Measurements from ENCODE around the gene COL6A1. TPM values are rescaled to one million over a fixed set of nuclear protein-coding genes. Genes with fewer than 3 reads are reported as not detected.

The COL6A1 gene
- total RNA-seq, 1 experiment from 2014 or later: 87.5 TPM

DNA sequence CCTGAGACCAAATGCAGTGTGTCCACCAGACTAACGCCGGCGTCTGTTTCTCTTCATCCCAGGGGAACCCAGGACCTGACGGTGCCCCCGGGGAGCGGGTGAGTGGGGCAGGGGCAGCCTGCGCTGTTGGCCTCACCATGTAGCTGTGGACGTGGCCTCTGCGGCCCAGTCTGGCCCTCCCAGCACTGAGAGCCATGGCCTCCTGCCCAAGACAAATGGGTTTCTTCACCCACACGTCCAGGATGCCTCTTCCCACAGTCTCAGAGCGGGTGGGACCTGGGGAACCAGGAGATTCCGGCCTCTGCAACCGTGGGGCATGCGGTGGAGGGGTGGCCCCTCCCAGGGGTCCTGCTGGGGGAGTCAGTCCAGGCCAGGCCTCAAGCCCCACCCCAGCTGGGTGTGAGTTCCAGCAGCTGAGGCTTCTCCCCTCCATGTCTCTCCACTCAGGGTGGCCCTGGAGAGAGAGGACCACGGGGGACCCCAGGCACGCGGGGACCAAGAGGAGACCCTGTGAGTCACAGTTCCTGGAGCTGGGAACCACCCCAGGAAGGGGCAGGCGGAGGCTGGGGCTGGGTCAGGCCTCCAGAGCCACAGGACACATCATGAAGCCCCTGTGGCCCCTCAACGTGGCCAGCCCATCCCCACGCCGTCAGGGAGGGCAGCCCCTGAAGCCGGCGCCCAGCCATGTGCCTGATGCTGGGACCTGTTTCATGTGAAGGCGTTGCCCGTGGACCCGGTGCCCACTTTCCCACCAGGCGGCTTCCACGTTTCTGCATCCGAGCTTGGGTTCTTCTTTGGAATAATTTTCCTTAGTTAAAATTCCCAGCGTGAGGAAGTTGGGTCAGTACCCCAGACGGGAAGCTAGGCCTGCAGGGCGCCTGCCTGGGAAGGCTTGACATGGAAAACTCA, 11.0 kb downstream of the COL6A1 start:
- ChIA-PET CTCF (no interaction called here), POLR2A (interaction anchor here (0.8 kb wide), 1 partner anchor 11 kb away, joined by 4 read pairs; the partner anchor contains the start of gene COL6A1), RAD21 (ENCODE audit: low non-redundant PET in 1 of 2, low total read pairs in 2 of 2, uncharacterized antibody in 2 of 2, unreplicated experiment in 2 of 2) (no interaction called here)
- H3K4me2 ChIP-seq (ENCODE audit: low read length): no peak overlapping the region
- no peaks in the 10 kb centered on the region for H3K9me2 ChIP-seq (ENCODE audit: insufficient read depth)
- H3K79me2 ChIP-seq (ENCODE audit: insufficient read depth, low read length): no peaks in the 10 kb centered on the region
- peaks cover 0 to 4% of the 10 kb centered on the region in 2 experiments; a peak in 2 of 4 replicates for H3K36me3 ChIP-seq (ENCODE audit: control insufficient read depth in 1 of 2, insufficient read depth in 2 of 2, low read length in 2 of 2)
- TF ChIP-seq, protein P1, sequence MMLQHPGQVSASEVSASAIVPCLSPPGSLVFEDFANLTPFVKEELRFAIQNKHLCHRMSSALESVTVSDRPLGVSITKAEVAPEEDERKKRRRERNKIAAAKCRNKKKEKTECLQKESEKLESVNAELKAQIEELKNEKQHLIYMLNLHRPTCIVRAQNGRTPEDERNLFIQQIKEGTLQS (IDR thresholded peaks at IDR 0.05): no peak
- TF ChIP-seq EGR1 (IDR thresholded peaks at IDR 0.05; ENCODE audit: low read depth) (no peak), YY1 (IDR thresholded peaks at IDR 0.05; ENCODE audit: extremely low read depth, insufficient replicate concordance, low read depth, low read length) (no peak), EZH2phosphoT487 (IDR thresholded peaks at IDR 0.05; ENCODE audit: borderline replicate concordance) (no peak), FOSL1 (IDR thresholded peaks at IDR 0.05; ENCODE audit: low read depth) (no peak), SIN3A (IDR thresholded peaks at IDR 0.05; ENCODE audit: low read depth) (no peak), CBX3 (IDR thresholded peaks at IDR 0.05; ENCODE audit: low read depth) (no peak), CEBPB (IDR thresholded peaks at IDR 0.05; ENCODE audit: low read depth) (no peak), SRF (IDR thresholded peaks at IDR 0.05; ENCODE audit: low read depth) (no peak), SP1 (IDR thresholded peaks at IDR 0.05; ENCODE audit: low read depth) (no peak), ZFX (IDR thresholded peaks at IDR 0.05) (no peak), POLR2AphosphoS5 (IDR thresholded peaks at IDR 0.05; ENCODE audit: low read depth, low read length) (no peak), ELF1 (IDR thresholded peaks at IDR 0.05; ENCODE audit: borderline replicate concordance, low read depth) (no peak)
- TF ChIP-seq, protein P2, sequence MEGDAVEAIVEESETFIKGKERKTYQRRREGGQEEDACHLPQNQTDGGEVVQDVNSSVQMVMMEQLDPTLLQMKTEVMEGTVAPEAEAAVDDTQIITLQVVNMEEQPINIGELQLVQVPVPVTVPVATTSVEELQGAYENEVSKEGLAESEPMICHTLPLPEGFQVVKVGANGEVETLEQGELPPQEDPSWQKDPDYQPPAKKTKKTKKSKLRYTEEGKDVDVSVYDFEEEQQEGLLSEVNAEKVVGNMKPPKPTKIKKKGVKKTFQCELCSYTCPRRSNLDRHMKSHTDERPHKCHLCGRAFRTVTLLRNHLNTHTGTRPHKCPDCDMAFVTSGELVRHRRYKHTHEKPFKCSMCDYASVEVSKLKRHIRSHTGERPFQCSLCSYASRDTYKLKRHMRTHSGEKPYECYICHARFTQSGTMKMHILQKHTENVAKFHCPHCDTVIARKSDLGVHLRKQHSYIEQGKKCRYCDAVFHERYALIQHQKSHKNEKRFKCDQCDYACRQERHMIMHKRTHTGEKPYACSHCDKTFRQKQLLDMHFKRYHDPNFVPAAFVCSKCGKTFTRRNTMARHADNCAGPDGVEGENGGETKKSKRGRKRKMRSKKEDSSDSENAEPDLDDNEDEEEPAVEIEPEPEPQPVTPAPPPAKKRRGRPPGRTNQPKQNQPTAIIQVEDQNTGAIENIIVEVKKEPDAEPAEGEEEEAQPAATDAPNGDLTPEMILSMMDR (IDR thresholded peaks at IDR 0.05 in 2 of 3, conservative IDR thresholded peaks at IDR 0.05 in 1 of 3; ENCODE audit: borderline replicate concordance in 1 of 3, insufficient read depth in 1 of 3, low read depth in 2 of 3, low read length in 2 of 3): no peak
- TF ChIP-seq, protein P3, sequence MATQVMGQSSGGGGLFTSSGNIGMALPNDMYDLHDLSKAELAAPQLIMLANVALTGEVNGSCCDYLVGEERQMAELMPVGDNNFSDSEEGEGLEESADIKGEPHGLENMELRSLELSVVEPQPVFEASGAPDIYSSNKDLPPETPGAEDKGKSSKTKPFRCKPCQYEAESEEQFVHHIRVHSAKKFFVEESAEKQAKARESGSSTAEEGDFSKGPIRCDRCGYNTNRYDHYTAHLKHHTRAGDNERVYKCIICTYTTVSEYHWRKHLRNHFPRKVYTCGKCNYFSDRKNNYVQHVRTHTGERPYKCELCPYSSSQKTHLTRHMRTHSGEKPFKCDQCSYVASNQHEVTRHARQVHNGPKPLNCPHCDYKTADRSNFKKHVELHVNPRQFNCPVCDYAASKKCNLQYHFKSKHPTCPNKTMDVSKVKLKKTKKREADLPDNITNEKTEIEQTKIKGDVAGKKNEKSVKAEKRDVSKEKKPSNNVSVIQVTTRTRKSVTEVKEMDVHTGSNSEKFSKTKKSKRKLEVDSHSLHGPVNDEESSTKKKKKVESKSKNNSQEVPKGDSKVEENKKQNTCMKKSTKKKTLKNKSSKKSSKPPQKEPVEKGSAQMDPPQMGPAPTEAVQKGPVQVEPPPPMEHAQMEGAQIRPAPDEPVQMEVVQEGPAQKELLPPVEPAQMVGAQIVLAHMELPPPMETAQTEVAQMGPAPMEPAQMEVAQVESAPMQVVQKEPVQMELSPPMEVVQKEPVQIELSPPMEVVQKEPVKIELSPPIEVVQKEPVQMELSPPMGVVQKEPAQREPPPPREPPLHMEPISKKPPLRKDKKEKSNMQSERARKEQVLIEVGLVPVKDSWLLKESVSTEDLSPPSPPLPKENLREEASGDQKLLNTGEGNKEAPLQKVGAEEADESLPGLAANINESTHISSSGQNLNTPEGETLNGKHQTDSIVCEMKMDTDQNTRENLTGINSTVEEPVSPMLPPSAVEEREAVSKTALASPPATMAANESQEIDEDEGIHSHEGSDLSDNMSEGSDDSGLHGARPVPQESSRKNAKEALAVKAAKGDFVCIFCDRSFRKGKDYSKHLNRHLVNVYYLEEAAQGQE (IDR thresholded peaks at IDR 0.05; ENCODE audit: low read depth): no peak
- TF ChIP-seq, protein P4, sequence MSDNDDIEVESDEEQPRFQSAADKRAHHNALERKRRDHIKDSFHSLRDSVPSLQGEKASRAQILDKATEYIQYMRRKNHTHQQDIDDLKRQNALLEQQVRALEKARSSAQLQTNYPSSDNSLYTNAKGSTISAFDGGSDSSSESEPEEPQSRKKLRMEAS (IDR thresholded peaks at IDR 0.05): no peak
- intact Hi-C loops (cut with micrococcal nuclease): no loop called here
- no peak overlapping the region for H2AFZ ChIP-seq (ENCODE audit: low read depth, low read length, poor library complexity, severe bottlenecking)
- H3K27ac ChIP-seq (ENCODE audit: low read depth, low read length): no peak overlapping the region
- DNase-seq (ENCODE audit: low read depth, low spot score): no peak
- no peaks in the 10 kb centered on the region for H4K20me1 ChIP-seq (ENCODE audit: insufficient read depth)
- H3K27me3 ChIP-seq (ENCODE audit: insufficient read depth, low read length): no peaks in the 10 kb centered on the region
- BruUV-seq (replicated peaks): no TSS peak
- peaks cover 21 to 23% of the 10 kb centered on the region in 2 experiments for H3K4me1 ChIP-seq (ENCODE audit: control insufficient read depth in 1 of 2, insufficient read depth in 2 of 2, low read length in 2 of 2)
- ATAC-seq: no peak
- H3K9me3 ChIP-seq (ENCODE audit: control insufficient read depth in 1 of 2, insufficient read depth in 1 of 2, low read depth in 1 of 2, low read length in 2 of 2): no peaks in the 10 kb centered on the region
- no peak overlapping the region for H3K9ac ChIP-seq (ENCODE audit: low read length)
- H3K4me3 ChIP-seq (replicated peaks in 1 of 2; ENCODE audit: low read depth in 1 of 2, low read length in 2 of 2): no peak overlapping the region
